ENCODE results near the gene CCSER1.

GRCh38 chr4:90187148-90187884 lies 60.1 kb downstream of the CCSER1 start:
- TF ChIP-seq TAF1 (IDR thresholded peaks at IDR 0.05; ENCODE audit: borderline replicate concordance, low read depth, low read length) (no peak), POLR2AphosphoS5 (IDR thresholded peaks at IDR 0.05; ENCODE audit: low read depth, low read length) (no peak)
